Panc1 (cell line): ENCODE results near the gene UBE2L5.

Experiments
- CTCF ChIP-seq: fragments of 450-650 bp; IDR thresholded peaks from 2 replicates; pipeline ENCODE4 v1.5.1; 2017; ENCODE audit warnings: mild to moderate bottlenecking
- SIN3A ChIP-seq: IDR thresholded peaks from 2 replicates; pipeline ENCODE4 v1.6.1; 2012; ENCODE audit warnings: low read depth, mild to moderate bottlenecking, low read length, moderate library complexity, borderline replicate concordance; ENCODE audit not compliant: insufficient read depth

- TF ChIP-seq CTCF (no peak), SIN3A (no peak)
Observed at GRCh38 chr13:30438286-30438685, 16.0 kb downstream of the UBE2L5 start.
